ENCODE measurements around the gene ITIH5. TPM values are rescaled to one million over a fixed set of nuclear protein-coding genes. Genes with fewer than 3 reads are reported as not detected.

Gene ITIH5
- total RNA-seq, 1 donor from 2014 or later = 4.0 TPM

DNA sequence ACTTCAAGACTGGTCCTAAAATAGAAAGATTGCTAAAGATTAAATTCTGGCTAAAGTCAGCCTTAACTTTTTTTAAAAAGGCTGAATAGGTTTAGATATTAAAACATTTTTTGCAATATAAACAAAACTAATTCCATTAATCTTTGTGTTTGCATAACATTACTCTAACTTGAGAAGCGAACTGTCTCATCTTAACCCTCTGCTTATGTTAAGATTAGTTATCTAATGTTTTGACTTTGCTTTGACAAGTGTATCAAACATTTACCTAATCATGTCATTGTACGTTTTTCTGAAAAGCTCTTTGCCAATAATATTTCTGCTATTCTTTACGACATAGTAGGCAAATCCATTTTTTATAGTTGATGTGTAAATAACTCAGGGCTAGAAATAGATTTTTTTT lies 68.0 kb downstream of the ITIH5 start:
- Mint-ChIP-seq H3K27ac (ENCODE audit: unreplicated experiment) (no peak overlapping the region), H3K27me3 (ENCODE audit: low read depth, unreplicated experiment) (peaks cover 25% of the 10 kb centered on the region), H3K4me3 (ENCODE audit: unreplicated experiment) (no peak overlapping the region), H3K36me3 (ENCODE audit: low read depth, unreplicated experiment) (no peaks in the 10 kb centered on the region), H3K4me1 (ENCODE audit: low read depth, unreplicated experiment) (no peaks in the 10 kb centered on the region), H3K9me3 (ENCODE audit: unreplicated experiment) (peaks cover 4% of the 10 kb centered on the region)
- DNase-seq (ENCODE audit: low read depth) (no peak), FAIRE-seq (no peak)
- H3K4me3 ChIP-seq (ENCODE audit: insufficient read depth, low read depth, low read length) = no peak overlapping the region
- H3K36me3 ChIP-seq (ENCODE audit: insufficient read depth, low read length) = no peaks in the 10 kb centered on the region
- no peaks in the 10 kb centered on the region for H3K27me3 ChIP-seq (ENCODE audit: insufficient read depth, low read length)
- no peaks in the 10 kb centered on the region for H3K9me3 ChIP-seq (ENCODE audit: insufficient read depth, low read depth, low read length)
- H3K4me1 ChIP-seq (ENCODE audit: insufficient read depth, low read length) = no peaks in the 10 kb centered on the region
- H3K27ac ChIP-seq (ENCODE audit: low read depth, low read length) = no peak overlapping the region
- H3K4me2 ChIP-seq (ENCODE audit: low read length) = no peak overlapping the region
- no peak overlapping the region for H3K9ac ChIP-seq (ENCODE audit: low read length)
- H4K20me1 ChIP-seq (ENCODE audit: insufficient read depth, low read length) = no peaks in the 10 kb centered on the region
- H3K79me2 ChIP-seq (ENCODE audit: insufficient read depth, low read length) = no peaks in the 10 kb centered on the region
- H2AFZ ChIP-seq (ENCODE audit: low read depth, low read length) = no peak overlapping the region
- TF ChIP-seq, protein P1, sequence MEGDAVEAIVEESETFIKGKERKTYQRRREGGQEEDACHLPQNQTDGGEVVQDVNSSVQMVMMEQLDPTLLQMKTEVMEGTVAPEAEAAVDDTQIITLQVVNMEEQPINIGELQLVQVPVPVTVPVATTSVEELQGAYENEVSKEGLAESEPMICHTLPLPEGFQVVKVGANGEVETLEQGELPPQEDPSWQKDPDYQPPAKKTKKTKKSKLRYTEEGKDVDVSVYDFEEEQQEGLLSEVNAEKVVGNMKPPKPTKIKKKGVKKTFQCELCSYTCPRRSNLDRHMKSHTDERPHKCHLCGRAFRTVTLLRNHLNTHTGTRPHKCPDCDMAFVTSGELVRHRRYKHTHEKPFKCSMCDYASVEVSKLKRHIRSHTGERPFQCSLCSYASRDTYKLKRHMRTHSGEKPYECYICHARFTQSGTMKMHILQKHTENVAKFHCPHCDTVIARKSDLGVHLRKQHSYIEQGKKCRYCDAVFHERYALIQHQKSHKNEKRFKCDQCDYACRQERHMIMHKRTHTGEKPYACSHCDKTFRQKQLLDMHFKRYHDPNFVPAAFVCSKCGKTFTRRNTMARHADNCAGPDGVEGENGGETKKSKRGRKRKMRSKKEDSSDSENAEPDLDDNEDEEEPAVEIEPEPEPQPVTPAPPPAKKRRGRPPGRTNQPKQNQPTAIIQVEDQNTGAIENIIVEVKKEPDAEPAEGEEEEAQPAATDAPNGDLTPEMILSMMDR (IDR thresholded peaks at IDR 0.05; ENCODE audit: insufficient read depth, low read depth, low read length) = no peak
- no peak for TF ChIP-seq EZH2 (IDR thresholded peaks at IDR 0.05; ENCODE audit: insufficient read depth, low read length)

DNA sequence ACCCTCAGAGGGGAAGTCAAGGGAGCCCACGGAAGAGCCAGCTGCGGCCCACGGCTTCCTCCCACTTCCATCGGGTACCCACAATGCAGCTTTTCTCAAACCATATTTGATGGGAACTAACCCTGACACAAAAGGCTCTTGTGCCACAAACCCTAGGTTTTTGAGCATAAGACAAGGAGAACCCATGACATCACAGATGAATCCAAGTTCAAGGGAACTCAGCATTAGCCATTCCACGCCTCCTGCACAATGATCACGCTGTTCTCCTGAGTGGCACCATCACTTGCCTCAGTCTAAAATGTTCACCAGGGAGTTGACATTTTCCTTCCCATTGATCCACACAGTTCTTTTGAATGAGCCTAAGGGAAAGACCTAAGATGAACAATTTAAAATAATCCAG lies 70.4 kb downstream of the ITIH5 start:
- no peak overlapping the region for H3K27ac Mint-ChIP-seq (ENCODE audit: unreplicated experiment)
- H3K27ac ChIP-seq (ENCODE audit: low read depth, low read length) = no peak overlapping the region
- FAIRE-seq (no peak), DNase-seq (ENCODE audit: low read depth) (no peak)
- no peak for TF ChIP-seq EZH2 (IDR thresholded peaks at IDR 0.05; ENCODE audit: insufficient read depth, low read length)
- TF ChIP-seq, protein P1 (IDR thresholded peaks at IDR 0.05; ENCODE audit: insufficient read depth, low read depth, low read length) = no peak
- H3K36me3 Mint-ChIP-seq (ENCODE audit: low read depth, unreplicated experiment) = no peaks in the 10 kb centered on the region
- no peaks in the 10 kb centered on the region for H3K27me3 ChIP-seq (ENCODE audit: insufficient read depth, low read length)
- H3K9me3 Mint-ChIP-seq (ENCODE audit: unreplicated experiment) = no peaks in the 10 kb centered on the region
- no peaks in the 10 kb centered on the region for H3K4me1 Mint-ChIP-seq (ENCODE audit: low read depth, unreplicated experiment)
- no peaks in the 10 kb centered on the region for H3K4me1 ChIP-seq (ENCODE audit: insufficient read depth, low read length)
- H4K20me1 ChIP-seq (ENCODE audit: insufficient read depth, low read length) = no peaks in the 10 kb centered on the region
- no peak overlapping the region for H3K4me3 ChIP-seq (ENCODE audit: insufficient read depth, low read depth, low read length)
- H2AFZ ChIP-seq (ENCODE audit: low read depth, low read length) = no peak overlapping the region
- no peaks in the 10 kb centered on the region for H3K9me3 ChIP-seq (ENCODE audit: insufficient read depth, low read depth, low read length)
- H3K4me3 Mint-ChIP-seq (ENCODE audit: unreplicated experiment) = no peak overlapping the region
- H3K79me2 ChIP-seq (ENCODE audit: insufficient read depth, low read length) = no peaks in the 10 kb centered on the region
- H3K27me3 Mint-ChIP-seq (ENCODE audit: low read depth, unreplicated experiment) = peaks cover 16% of the 10 kb centered on the region
- no peak overlapping the region for H3K4me2 ChIP-seq (ENCODE audit: low read length)
- H3K9ac ChIP-seq (ENCODE audit: low read length) = no peak overlapping the region
- no peaks in the 10 kb centered on the region for H3K36me3 ChIP-seq (ENCODE audit: insufficient read depth, low read length)

DNA sequence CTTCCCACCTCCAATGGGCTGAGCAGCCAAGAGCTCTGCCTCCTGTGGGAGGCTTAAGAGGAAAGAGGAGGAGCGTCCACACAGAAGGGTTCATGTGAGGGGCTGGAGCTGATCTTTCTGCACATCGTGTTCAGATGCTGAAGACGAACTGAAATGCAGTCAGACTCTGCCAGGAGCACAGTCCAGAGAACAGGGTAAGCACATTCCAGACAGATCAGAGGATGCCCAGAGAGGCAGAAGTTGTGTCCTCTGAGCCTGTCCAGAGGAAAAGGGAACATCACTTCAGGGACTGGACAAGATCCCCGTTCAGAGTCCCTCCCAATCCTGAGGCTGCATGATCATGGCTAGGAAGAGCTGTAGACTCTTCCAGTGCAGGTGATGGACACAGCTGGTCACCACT lies 72.9 kb downstream of the ITIH5 start:
- Mint-ChIP-seq H3K36me3 (ENCODE audit: low read depth, unreplicated experiment) (no peaks in the 10 kb centered on the region), H3K27me3 (ENCODE audit: low read depth, unreplicated experiment) (peaks cover 21% of the 10 kb centered on the region), H3K4me3 (ENCODE audit: unreplicated experiment) (no peak overlapping the region), H3K4me1 (ENCODE audit: low read depth, unreplicated experiment) (no peaks in the 10 kb centered on the region), H3K9me3 (ENCODE audit: unreplicated experiment) (no peaks in the 10 kb centered on the region), H3K27ac (ENCODE audit: unreplicated experiment) (no peak overlapping the region)
- no peak for FAIRE-seq
- DNase-seq (ENCODE audit: low read depth) = no peak
- no peak overlapping the region for H2AFZ ChIP-seq (ENCODE audit: low read depth, low read length)
- no peak overlapping the region for H3K4me2 ChIP-seq (ENCODE audit: low read length)
- H3K79me2 ChIP-seq (ENCODE audit: insufficient read depth, low read length) = no peaks in the 10 kb centered on the region
- TF ChIP-seq, protein P1 (IDR thresholded peaks at IDR 0.05; ENCODE audit: insufficient read depth, low read depth, low read length) = no peak
- no peak for TF ChIP-seq EZH2 (IDR thresholded peaks at IDR 0.05; ENCODE audit: insufficient read depth, low read length)
- no peaks in the 10 kb centered on the region for H3K27me3 ChIP-seq (ENCODE audit: insufficient read depth, low read length)
- no peak overlapping the region for H3K9ac ChIP-seq (ENCODE audit: low read length)
- H3K27ac ChIP-seq (ENCODE audit: low read depth, low read length) = no peak overlapping the region
- H3K9me3 ChIP-seq (ENCODE audit: insufficient read depth, low read depth, low read length) = no peaks in the 10 kb centered on the region
- no peaks in the 10 kb centered on the region for H4K20me1 ChIP-seq (ENCODE audit: insufficient read depth, low read length)
- no peaks in the 10 kb centered on the region for H3K4me1 ChIP-seq (ENCODE audit: insufficient read depth, low read length)
- H3K4me3 ChIP-seq (ENCODE audit: insufficient read depth, low read depth, low read length) = no peak overlapping the region
- H3K36me3 ChIP-seq (ENCODE audit: insufficient read depth, low read length) = no peaks in the 10 kb centered on the region
